Activated naive CD4-positive, alpha-beta T cell (primary cell): ENCODE data around the gene HNRNPLL.
"Not testable (repeated sequence)": the region's sequence is repeated elsewhere in the genome, so short reads cannot be mapped to it uniquely, and the experiment has no call there.

Experiments
- DNase-seq, 4 experiments: peaks; one replicate each; lab custom pipeline; 2025; lab: John Stamatoyannopoulos, UW

The HNRNPLL gene

DNA sequence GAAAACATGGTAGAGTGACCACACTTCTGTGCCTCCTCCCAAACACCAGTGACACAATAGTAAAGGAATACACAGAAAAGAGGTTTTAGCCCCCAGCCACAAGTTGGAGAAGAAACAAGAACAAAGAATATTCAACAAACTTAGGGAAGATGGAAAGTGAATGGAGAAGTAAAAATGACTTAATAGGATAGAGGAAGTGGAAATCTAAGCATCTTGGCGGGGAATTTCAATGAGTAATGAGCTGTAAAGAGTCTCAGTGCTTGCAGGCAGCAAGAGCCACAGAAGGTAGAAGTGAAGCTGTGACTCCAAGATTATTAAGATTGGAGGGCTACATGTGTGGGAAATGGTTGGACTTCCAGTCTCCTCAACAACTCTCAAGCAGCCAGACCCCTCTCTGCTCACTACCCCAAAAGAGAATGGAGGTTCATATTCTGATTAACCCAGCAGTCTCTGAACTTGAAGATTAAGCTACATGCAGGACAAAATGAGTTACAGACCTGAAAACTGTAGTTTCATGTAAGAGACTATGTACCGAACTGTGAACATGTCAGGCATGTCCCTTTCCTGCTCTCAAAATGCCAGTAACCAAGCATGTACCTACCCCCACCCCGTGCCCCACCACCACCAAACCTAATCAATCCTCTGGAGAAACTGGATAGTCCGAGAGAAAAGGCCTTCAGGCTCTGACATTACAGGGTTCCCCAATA, 16.9 kb upstream of the HNRNPLL start:
- DNase-seq: no peak

DNA sequence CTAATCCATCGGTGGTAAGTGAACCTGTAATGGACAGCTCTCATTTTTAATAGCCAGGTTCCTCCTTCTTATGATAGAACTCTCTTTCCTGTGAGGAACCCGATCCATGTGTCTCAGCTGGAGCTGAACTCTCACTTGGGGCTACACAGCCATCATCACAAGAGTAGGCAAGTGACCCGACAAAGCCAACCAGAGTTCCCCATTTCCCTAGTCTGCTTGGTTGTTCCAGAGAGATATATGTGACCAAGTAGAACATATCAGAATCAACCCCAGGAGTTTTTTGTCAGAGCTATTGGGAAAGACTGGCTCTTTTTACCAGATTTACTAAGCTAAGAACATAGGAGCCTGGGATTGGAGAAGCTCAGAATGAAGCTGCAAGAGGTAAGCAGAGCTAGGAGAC, 14.6 kb upstream of the HNRNPLL start:
- no peak for DNase-seq

DNA sequence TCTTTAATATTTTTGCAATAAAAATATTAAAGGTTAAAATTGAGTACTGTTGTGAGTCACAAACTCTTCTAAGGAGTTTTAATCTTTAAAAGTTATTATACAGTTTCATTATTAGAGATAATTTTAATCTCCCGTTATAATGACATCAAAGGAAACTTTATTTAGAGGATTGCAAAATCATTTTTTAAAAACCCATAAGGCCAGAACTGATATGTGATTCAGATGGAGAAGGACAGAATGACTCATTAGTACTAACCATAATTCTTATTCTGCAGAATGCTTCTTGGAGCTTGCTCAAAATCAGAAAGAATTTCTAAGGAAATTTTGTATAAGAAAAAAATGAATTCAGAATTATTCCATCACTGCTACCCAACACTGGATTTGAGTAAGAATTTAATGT, 12.5 kb upstream of the HNRNPLL start:
- no peak for DNase-seq

DNA sequence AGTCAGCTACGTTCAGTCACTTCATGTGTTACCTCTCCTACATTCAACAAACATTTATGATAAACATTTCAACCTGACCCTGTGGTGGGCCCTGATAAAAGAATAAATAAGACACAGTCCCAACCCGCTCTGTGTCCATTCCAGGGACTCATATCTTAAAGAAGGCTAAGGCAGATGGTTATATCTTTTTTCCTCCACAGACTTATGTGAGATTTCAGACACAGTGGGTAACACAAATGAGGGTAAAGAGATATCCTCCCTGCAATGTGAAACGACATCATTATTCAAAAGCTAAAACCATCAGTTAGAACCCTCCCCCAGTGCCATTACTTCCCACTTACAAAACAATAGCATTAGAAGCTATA, 11.1 kb upstream of the HNRNPLL start:
- no peak for DNase-seq

DNA sequence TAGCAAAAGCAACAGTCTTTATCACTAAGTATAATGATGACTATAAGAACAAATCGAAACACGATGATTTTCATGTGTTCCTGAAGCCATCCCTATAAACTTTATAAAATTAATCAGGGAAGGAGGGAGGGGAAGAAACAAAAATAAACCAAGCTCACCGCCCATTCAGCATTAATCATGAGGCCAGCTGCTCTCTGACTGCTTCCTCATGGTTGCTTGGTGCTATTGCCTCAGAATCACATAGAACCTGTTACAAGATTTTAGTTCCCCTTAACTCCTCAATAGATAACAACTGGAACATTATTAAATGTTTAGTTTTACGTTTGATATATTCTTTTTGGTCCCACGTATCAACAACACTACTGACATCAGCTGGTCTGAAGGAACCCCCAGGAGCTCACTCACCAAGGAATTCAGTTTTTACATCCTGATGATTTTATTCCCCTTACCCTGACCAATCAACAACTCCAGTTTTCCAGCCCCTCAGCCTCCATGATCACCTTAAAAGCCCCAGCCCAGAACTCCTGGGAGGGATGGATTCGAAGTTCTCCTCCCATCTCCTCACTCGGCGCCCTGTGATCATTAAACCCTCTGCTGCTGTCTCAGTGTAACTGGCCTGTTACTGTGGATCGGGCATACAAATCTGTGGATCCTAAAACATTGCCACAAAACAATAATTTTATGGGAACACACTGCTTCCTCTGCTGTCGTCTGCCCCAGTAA, 10.6 kb upstream of the HNRNPLL start:
- no peak for DNase-seq

DNA sequence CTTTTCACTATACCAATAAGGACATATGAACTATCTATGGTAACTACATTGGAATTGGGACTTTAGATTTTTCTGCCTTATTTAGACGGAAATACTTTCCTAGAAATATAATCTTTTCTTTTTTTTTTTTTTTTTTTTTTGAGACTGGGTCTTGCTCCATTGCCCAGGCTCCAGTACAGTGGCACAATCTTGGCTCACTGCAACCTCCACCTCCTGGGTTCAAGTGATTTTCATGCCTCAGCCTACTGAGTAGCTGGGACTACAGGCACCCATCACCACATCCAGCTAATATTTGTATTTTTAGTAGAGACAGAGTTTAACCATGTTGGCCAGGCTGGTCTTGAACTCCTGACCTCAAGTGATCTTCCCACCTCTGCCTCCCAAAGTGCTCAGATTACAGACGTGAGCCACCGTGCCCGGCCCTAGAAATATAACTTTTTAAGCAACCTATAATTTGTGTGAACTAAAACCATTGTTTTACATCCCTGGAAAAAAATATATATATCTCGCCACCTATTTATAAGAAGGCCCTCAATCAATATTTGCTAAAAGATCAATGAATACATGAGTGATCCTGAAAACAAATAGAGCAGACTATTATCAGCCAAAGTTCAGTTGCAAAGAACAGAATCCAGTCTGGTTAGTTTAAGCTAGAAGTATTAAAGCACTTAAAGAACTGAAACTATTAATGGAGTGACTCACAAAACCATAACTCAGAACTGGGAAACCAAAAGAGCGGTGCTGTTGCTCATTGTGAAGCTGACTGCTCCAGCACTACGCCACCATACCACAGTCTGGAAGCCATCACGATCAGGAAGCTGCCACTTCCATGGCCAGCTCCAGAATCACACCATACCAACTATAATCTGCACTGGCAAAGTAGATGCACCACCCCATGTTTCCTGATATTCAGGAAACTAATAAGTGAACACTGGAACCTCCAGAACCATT, 8.4 kb upstream of the HNRNPLL start:
- DNase-seq: no peak

DNA sequence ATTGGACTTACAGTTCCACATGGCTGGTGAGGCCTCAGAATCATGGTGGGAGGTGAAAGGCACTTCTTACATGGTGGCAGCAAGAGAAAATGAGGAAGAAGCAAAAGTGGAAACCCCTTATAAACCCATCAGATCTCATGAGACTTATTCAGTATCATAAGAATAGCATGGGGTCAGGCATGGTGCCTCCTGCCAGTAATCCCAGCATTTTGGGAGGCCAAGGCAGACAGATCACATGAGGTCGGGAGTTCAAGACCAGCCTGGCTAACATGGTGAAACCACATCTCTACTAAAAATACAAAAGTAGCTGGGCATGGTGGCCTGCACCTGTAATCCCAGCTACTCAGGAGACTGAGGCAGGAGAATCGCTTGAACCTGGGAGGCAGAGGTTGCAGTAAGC, 6.5 kb upstream of the HNRNPLL start:
- not testable (repeated sequence) for DNase-seq

DNA sequence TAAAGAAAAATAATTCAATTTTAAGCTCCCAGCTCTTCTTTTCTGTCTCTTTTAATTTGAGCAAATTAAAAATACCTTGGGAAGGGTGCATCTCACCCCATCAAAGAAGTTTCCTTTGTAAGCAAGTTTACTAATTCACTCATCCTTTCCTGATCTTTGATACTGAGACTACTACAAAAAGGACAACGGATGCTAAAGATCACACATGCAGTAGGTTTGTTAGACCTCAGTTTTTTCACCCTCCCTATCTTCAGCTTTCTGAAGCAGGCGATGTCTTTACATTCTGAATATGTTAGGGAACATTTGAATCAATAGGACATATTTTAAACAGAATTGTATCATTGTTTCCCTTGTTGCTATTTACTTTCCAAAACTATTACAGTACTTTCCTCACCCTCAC, 6.0 kb upstream of the HNRNPLL start:
- DNase-seq: no peak

DNA sequence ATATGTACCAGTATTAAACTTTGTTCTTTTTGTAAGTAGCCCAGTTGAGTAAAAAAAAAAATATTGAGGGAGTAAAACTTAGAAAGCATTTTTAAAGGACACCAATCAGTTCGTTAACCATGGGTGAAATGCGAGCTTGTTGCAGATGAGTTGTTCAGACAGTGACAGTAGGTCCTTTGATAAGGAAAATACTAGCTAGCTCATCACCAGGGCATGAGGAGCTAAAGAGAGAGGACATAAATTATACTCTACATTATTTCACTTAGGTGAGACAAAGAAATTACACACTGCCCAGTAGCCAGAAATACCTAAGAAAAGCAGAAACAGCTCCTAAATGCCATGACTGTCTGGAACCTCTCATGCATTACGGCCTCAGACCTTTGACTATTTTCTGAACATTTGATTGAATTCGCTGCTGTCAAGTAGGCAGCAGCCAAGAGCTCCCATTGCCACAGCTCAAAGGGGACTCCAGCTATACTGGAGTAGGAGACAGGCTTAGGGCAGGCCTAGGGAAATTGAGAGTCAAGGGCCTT, 2.6 kb upstream of the HNRNPLL start:
- no peak for DNase-seq

DNA sequence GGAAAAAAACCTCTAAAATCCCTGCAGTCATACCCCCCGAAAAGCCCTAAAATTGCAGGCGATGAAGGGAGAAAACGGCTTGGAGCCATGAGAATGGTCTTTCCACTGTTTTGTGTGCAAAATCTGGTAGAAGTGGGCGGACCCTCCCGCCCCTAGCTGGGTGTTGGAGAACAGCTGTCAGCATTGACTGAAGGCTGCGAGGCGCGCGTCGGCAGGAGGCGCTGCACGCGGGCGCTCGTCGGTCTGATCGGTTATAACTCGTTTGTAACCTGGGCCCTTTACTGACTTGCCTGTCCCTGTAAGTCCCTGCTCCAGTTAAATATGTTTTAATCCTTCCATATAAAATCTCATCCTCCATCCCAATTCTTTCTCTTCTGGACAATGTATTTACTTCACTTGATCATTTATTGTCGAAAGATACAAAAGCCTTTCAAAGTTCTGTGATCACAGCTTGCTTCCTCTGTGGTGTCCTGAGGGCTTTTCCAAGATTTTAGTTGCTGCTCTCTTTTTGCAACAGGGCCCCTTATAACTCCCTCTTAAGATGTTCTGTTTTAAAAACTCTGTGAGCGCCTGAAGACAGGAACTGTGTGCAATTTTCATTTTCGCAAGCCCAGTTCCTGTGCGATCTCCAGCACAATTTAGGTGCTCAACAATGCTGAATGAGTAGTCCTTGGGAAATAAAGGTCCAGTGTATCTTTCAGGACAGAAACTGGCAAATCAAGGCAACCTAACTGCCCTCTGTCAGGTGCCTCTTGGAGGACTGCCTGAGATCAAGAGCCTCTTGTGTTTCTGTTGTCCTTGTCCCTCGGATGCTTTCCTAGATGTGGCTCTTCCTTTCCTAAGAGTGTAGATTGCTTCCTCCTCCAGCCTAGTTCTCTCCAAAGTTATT, 918 bp upstream of the HNRNPLL start:
- DNase-seq: peak; percentile 35 to 77 (median 53)

DNA sequence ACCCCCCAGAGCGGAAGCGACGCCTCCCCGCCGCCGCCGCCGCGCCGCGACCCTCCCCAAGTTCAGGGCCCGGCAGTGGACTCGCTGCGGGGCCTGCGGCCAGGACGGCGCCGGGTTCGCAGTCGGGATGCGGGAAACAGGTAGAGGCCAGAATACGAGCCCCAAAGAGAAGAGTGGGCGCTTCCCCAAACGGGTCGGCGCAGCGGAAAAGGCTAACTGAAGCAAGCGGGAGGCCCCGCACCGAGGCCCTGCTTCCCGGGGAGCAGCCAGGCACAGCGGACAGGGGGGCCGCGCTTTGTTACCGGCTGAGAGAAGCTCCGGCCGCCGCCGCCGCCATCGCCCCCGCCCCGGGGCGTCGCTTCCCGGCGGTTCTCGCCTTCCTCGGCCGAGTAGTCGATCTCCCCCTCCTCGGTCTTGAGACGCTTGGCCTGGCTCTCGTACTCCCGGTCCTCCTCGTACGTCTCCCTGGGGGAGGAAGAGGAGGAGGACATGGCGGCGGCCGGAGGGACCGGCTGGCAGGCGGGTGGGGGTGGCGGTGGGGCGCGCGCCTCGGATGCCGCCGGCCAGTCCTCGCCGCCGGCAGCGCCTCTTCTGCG, 494 bp downstream of the HNRNPLL start:
- peak in 2 of 4 experiments; percentile 20 to 23 for DNase-seq

DNA sequence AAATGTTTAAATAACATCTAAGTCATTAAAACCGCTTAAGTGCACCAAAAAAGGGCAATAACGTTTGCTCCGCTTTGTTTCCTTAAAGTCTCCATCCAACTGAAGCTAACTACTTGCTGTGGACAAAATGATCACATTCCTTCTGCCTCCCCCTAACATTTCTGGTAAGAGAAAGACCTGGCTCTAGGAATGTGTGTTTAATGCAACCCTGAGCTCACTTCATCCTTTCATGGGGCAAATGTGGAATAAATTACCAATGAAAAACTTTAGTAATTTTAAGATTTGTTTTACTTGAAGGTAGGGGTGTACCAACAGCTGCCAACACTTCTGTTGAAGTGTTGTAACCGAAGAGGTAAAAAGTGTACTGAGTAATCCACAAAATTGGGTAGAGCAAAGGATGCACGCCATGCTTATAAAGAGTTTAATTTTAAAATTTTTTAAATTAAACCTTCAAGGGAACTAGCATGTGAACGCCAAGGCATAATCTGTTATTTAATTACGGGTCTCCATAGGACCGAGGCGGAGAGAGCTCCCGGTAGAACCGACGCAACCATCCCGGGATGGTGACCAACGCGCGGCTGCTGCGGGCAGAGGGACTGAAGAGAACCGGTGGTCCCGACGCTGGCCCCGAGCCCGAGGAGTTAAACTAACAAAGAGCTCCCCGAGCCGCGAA, 1.1 kb downstream of the HNRNPLL start:
- DNase-seq: no peak

DNA sequence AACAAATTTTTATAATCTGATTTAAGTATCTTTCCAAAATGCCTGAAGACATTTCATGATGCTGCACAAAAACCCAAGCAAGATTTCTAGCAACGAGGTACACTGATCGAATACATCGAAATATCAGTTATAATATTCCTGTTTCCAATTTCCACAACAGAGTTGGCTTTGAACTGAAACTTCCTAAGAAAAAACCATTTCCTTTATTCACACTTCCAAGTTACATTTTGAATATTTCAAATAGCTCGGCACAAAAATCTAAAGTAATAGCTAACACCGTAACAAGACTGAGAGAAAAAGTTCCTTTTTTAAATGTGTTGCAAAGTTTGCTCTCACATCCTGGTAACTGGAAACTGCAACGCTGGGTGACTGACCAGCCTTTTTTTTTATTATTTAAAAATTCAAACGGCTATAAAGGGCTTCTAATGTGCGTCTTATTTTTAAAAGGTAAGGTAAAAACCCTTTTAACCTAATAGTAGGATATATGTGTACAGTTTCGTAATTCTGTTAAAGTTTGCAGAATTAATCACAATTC, 1.7 kb downstream of the HNRNPLL start:
- no peak for DNase-seq

DNA sequence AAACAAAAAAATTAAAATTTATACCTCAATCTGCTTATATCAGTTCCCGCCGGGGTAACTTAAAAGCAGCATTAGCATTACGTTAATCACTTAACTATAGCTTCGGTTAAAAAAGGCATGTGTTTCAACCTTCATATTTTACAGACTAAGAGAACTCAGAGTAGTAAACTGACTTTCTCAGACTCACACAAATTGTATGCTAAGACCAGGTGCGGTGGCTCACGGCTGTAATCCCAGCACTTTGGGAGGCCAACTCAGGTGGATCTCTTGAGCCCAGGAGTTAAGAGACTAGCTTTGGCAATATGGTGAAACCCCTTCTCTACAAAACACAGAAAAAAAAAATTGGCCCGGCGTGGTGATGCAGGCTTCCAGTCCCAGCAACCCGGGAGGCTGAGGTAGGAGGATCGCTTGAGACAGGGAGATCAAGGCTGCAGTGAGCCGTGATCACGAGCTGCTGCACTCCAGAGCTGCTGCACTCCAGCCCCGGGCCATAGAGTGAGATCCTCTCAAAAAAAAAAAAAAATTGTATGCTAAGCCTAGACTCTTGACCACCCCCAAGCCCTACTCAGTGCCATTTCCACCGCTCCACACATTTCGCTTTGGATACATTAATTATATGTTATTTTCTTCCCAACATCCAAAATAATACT, 2.4 kb downstream of the HNRNPLL start:
- no peak for DNase-seq

DNA sequence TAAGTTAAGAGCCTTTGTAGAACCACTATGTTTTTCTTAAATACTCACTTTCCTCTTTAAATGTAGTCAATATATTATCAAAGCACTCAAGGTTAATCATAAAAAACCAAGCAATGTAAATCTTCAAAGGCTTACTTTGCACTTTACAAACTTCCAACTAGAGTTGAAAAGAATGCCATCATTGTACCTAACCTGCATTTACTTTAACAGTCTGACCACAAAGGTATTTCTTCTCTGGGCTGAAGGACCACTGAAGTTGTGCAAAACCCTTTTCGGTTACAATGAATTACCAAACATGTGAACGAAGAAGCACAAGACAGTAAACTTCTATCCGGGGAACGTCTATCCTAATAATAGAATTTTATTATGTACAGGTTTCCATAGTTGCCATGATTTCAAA, 3.0 kb downstream of the HNRNPLL start:
- no peak for DNase-seq

DNA sequence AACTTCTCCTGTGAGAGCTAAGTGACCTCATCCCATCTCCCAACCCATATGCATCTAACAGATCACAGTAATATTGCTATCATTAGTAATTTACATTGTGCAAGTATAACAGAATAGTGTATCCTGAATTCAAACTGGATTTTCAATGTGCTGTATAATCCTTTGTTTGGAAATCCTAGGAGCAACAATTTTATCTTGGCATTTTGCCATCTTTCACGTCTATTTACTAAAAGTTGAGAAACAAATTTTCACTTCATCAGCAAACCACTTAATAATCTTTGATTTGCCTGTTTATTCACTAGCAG, 3.8 kb downstream of the HNRNPLL start:
- no peak for DNase-seq

DNA sequence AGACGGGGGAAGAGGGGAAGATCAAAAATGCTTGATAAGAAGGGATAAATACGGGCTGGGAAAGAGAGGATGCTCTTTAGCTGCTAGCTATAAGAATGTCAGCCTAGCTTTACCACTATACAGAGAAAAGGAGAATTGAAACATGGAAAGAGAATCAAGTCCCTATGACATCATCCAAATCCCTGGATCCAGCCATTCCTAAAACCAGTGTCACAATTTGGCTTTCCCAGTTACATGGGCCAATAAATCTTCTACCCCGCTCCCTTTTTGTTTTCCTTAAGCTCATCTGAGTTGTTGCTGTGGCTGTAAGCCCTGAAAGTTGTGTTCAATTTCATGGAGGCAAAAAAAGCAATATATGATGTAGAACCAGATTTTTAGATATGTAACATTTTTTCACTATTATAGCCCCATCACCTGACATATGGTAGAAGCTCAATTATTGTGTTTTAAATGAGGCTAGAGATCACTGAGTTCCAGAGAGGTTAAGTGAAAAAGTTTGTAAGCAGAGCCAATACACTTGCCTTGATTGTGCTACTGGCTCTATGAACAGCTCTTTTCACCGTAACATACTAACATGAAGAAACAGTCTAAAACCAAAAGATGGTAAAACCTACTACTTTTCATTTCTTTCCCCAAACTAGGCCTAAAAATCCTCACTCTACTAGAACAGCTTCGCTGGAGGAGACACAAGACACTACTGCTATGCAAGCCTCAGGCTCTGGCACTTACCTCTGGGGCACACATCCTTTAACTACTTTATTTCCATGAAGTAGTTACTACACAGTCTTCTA, 4.3 kb downstream of the HNRNPLL start:
- no peak for DNase-seq

DNA sequence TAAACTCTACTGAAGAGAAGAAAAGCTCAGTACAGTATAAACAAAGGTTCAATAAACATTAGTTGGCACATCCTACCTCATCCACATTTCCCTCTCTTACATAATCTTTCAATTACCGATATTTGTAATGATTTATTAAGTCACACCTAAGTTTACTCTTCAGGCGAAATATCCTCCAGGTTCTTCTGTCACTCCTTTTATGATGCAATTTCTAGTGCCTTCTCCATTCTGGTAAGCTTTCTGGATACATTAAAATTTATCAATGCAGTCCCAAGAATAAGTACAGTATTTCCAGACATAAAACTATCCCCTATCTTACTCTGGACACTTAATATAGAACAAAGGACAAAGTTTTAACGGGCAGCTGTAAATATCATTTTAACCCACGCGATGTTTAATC, 5.6 kb downstream of the HNRNPLL start:
- no peak for DNase-seq

DNA sequence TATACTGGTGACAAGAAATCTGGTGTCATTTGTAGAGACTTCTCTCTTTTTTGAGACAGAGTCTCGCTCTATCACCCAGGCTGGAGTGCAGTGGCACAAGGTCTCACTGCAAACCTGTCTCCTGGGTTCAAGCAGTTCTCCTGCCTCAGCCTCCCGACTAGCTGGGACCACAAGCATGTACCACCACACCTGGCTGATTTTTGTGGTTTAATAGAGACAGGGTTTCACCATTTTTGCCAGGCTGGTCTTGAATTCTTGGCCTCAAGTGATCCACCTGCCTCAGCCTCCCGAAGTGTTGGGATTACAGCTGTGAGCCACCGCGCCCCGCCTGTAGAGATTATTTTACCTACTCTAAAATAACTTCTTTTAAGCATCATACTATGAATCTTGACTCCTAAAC, 6.5 kb downstream of the HNRNPLL start:
- no peak for DNase-seq
